ENCODE data around the gene PER2. TPM values are rescaled to one million over a fixed set of nuclear protein-coding genes. Genes with fewer than 3 reads are reported as not detected.

Gene PER2
- total and polyA plus RNA-seq, 2 donors (not counting 3 experiments of a cell fraction or from before 2014, with no cell fraction given) = 0.86 to 3.8 TPM

DNA sequence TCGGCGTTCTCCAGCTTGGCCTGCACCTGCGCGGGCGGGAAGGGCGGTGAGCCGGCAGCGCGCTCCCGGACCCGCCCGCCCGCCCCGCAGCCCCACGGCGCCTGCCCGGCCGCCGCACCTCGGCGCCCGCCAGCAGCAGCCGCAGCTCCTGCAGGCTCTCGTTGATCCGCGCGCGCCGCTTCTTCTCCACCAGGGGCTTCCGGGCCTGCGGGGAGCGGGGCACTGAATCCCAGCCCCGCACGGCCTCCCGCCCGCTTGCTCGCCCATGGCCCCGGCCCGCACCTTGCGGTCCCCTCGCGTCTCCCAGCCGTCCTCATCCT is 48.9 kb downstream of the PER2 start:
- Histone ChIP-seq H3K9me3 (replicated peaks; ENCODE audit: control insufficient read depth, insufficient read depth, low read length) (no peaks in the 10 kb centered on the region), H3K9ac (replicated peaks; ENCODE audit: extremely low read depth, insufficient read depth, low read length) (no peak overlapping the region), H3K4me1 (ENCODE audit: control insufficient read depth, extremely low read depth, insufficient read depth, low read length) (peaks cover 3% of the 10 kb centered on the region), H3K27me3 (ENCODE audit: control insufficient read depth in 2 of 2, insufficient read depth in 2 of 2, low read length in 2 of 2) (peaks cover 9 to 12% of the 10 kb centered on the region in 2 experiments), H3K79me2 (ENCODE audit: control insufficient read depth, insufficient read depth, low read length) (no peaks in the 10 kb centered on the region), H3K27ac (ENCODE audit: insufficient read depth, low read depth, low read length) (no peak overlapping the region), H2AFZ (ENCODE audit: low read depth, low read length) (peak overlapping the region; percentile 54), H3K4me3 (replicated peaks in 1 of 3; ENCODE audit: insufficient read depth in 1 of 3, low read depth in 1 of 3, low read length in 3 of 3) (peak overlapping the region in 2 of 3 experiments; percentile 5 to 36), H3K9me1 (replicated peaks; ENCODE audit: control insufficient read depth, extremely low read depth, insufficient read depth, low read length) (no peaks in the 10 kb centered on the region), H3K36me3 (ENCODE audit: control insufficient read depth in 2 of 2, extremely low read depth in 1 of 2, insufficient read depth in 2 of 2, low read length in 2 of 2) (no peaks in the 10 kb centered on the region), H4K20me1 (replicated peaks; ENCODE audit: control insufficient read depth, extremely low read depth, insufficient read depth, low read length) (no peaks in the 10 kb centered on the region), H3K4me2 (ENCODE audit: insufficient read depth, low read length) (peak overlapping the region; percentile 5)
- dilution Hi-C loops (cut with MboI; ENCODE audit: extremely low pct_ligation_motif_present, low sequenced_read_pairs) (no loop called here), intact Hi-C loops (cut with micrococcal nuclease) (loop anchor here (10.0 kb wide), 1 partner anchor 175 kb away; the partner anchor contains the start of gene SCLY)
- TF ChIP-seq FOS (IDR thresholded peaks at IDR 0.05; ENCODE audit: borderline replicate concordance, insufficient read depth, low read length) (no peak), JUN (IDR thresholded peaks at IDR 0.05; ENCODE audit: borderline replicate concordance, insufficient read depth, insufficient read length, low read depth) (no peak), POLR2AphosphoS5 (IDR thresholded peaks at IDR 0.05; ENCODE audit: insufficient read depth, low read depth, low read length) (no peak), EZH2 (IDR thresholded peaks at IDR 0.05; ENCODE audit: borderline replicate concordance, low read depth, low read length, severe bottlenecking) (no peak), GATA2 (IDR thresholded peaks at IDR 0.05; ENCODE audit: insufficient read depth, insufficient read length, low read depth, low read length) (no peak), MYC (IDR thresholded peaks at IDR 0.05; ENCODE audit: low read depth, low read length) (no peak), POLR2A (IDR thresholded peaks at IDR 0.05; ENCODE audit: low read depth, low read length) (no peak)
- TF ChIP-seq, protein P1, sequence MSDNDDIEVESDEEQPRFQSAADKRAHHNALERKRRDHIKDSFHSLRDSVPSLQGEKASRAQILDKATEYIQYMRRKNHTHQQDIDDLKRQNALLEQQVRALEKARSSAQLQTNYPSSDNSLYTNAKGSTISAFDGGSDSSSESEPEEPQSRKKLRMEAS (IDR thresholded peaks at IDR 0.05; ENCODE audit: insufficient read depth, insufficient read length) = no peak
- TF ChIP-seq, protein P2, sequence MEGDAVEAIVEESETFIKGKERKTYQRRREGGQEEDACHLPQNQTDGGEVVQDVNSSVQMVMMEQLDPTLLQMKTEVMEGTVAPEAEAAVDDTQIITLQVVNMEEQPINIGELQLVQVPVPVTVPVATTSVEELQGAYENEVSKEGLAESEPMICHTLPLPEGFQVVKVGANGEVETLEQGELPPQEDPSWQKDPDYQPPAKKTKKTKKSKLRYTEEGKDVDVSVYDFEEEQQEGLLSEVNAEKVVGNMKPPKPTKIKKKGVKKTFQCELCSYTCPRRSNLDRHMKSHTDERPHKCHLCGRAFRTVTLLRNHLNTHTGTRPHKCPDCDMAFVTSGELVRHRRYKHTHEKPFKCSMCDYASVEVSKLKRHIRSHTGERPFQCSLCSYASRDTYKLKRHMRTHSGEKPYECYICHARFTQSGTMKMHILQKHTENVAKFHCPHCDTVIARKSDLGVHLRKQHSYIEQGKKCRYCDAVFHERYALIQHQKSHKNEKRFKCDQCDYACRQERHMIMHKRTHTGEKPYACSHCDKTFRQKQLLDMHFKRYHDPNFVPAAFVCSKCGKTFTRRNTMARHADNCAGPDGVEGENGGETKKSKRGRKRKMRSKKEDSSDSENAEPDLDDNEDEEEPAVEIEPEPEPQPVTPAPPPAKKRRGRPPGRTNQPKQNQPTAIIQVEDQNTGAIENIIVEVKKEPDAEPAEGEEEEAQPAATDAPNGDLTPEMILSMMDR (IDR thresholded peaks at IDR 0.05; ENCODE audit: extremely low read depth in 1 of 2, insufficient read depth in 1 of 2, low read depth in 1 of 2, low read length in 2 of 2) = no peak
- CTCF ChIA-PET = interaction anchor here (1.2 to 2.5 kb wide), 2 partner anchors 16 to 24 kb away, joined by 3 to 13 read pairs; no protein-coding TSS in a partner anchor
- DNase-seq (ENCODE audit: low read depth, low spot score) = no peak
- no TSS peak for BruUV-seq (replicated peaks)
- FAIRE-seq = no peak
- POLR2A ChIA-PET = no interaction called here
